NB4 (cell line): Measurements from ENCODE around the gene TIGAR.

Source experiments
- DNase-seq: peaks from one replicate; pipeline ENCODE4 v3.0.0; 2010; ENCODE audit warnings: low read depth
- H3K4me3 ChIP-seq: one replicate; pipeline ENCODE4 v1.5.1; 2011; ENCODE audit warnings: mild to moderate bottlenecking, low read depth, low read length, moderate library complexity
- MYC ChIP-seq: IDR thresholded peaks from 2 replicates; pipeline ENCODE4 v1.6.1; 2011; ENCODE audit warnings: low read depth, low read length
- POLR2A ChIP-seq: IDR thresholded peaks from 2 replicates; pipeline ENCODE4 v1.6.1; 2011; ENCODE audit warnings: mild to moderate bottlenecking; ENCODE audit not compliant: insufficient read length; ENCODE audit errors: extremely low read depth
- TF ChIP-seq, protein P1 (sequence below): IDR thresholded peaks from one replicate; pipeline ENCODE4 v1.5.1; 2012; ENCODE audit warnings: low read depth, low read length
- TF ChIP-seq, protein P2 (sequence below): IDR thresholded peaks from 2 replicates; pipeline ENCODE4 v1.6.1; 2011; ENCODE audit warnings: low read depth, low read length

TIGAR gene

DNA sequence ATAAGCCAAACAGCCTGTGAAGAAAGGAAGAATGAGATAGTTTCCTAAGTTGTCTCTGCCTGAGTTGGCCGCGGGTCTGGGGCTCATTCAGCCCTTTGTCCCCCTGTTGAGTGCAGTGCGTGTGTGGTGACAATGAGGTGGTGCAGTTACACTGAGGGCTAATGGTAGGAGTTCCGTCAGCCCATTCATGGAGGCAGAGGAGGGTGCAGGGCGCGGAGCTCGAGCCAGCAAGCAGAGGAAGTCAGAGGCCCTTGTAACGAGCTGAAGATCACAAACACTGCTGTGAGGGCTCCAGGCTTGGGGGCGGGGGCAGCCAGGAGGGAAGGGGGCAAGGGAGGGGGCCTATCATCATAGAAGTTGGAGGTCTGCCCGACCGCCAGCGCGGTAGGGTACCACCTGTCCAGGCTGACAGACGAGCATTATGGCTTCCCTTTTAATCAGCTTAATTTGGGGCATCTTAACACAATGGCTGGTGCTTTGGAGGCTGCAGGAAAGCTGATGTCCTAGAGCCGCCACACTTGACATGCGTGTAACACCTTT, 27.0 kb upstream of the TIGAR start:
- TF ChIP-seq MYC (no peak), POLR2A (no peak)
- TF ChIP-seq, protein P1, sequence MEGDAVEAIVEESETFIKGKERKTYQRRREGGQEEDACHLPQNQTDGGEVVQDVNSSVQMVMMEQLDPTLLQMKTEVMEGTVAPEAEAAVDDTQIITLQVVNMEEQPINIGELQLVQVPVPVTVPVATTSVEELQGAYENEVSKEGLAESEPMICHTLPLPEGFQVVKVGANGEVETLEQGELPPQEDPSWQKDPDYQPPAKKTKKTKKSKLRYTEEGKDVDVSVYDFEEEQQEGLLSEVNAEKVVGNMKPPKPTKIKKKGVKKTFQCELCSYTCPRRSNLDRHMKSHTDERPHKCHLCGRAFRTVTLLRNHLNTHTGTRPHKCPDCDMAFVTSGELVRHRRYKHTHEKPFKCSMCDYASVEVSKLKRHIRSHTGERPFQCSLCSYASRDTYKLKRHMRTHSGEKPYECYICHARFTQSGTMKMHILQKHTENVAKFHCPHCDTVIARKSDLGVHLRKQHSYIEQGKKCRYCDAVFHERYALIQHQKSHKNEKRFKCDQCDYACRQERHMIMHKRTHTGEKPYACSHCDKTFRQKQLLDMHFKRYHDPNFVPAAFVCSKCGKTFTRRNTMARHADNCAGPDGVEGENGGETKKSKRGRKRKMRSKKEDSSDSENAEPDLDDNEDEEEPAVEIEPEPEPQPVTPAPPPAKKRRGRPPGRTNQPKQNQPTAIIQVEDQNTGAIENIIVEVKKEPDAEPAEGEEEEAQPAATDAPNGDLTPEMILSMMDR, result no peak
- TF ChIP-seq, protein P2, sequence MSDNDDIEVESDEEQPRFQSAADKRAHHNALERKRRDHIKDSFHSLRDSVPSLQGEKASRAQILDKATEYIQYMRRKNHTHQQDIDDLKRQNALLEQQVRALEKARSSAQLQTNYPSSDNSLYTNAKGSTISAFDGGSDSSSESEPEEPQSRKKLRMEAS, result no peak
- DNase-seq, result no peak
- no peak overlapping the region for H3K4me3 ChIP-seq

DNA sequence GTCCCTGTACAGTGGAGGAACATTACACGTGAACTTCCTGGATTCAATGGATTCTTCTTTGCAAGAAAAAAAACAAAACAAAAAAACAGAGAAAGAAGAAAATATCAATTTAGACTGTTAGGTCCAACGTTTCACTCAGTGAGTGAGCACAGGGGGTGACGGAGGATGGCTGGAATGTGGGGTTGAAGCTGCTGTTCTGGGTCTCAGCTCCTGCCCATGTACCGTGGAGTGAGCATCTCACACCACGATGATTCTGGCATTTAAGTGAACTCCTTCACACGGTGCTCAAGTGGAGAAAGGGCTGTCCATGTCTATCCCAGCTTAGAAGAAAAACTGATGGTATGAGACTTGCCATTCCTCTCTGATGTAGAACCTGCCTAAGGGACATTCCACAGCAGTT, 24.3 kb upstream of the TIGAR start:
- DNase-seq, result no peak
- TF ChIP-seq, protein P1, result no peak
- TF ChIP-seq MYC (no peak), POLR2A (no peak)
- TF ChIP-seq, protein P2, result no peak
- H3K4me3 ChIP-seq, result no peak overlapping the region

DNA sequence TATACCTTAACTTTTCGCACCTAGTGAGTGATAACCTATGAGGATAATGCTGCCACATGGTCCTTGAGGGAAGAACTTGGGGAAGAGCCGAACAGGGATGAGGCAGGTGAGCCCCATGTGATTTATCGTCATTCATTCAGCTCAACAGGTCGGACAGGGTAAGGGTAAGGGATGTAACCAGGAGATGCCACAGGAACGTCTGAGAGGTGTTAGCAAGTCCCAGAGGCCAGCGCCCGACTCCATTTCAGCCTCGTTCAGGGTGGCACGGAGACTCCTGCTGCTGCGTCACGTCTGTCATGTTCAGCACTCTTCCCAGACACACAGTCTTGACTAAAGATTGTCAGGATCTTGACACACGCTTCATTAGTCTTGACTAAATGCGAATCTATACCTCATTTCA, 23.4 kb upstream of the TIGAR start:
- DNase-seq, result no peak
- no peak for TF ChIP-seq POLR2A
- TF ChIP-seq, protein P1, result no peak
- TF ChIP-seq, protein P2, result no peak
- no peak for TF ChIP-seq MYC
- H3K4me3 ChIP-seq, result no peak overlapping the region

DNA sequence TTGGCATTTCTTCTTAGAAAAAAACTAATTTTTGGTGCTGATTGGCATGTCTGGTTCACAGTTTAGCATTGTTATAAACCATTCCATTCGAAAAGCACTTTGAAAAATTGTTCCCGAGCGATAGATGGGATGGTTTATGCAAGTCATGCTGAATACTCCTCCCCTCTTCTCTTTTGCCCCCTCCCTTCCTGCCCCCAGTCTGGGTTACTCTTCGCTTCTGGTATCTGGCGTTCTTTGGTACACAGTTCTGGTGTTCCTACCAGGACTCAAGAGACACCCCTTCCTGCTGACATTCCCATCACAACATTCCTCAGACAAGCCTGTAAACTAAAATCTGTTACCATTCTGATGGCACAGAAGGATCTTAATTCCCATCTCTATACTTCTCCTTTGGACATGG, 20.1 kb upstream of the TIGAR start:
- DNase-seq, result no peak
- TF ChIP-seq, protein P2, result no peak
- TF ChIP-seq, protein P1, result no peak
- TF ChIP-seq MYC (no peak), POLR2A (no peak)
- H3K4me3 ChIP-seq, result no peak overlapping the region

DNA sequence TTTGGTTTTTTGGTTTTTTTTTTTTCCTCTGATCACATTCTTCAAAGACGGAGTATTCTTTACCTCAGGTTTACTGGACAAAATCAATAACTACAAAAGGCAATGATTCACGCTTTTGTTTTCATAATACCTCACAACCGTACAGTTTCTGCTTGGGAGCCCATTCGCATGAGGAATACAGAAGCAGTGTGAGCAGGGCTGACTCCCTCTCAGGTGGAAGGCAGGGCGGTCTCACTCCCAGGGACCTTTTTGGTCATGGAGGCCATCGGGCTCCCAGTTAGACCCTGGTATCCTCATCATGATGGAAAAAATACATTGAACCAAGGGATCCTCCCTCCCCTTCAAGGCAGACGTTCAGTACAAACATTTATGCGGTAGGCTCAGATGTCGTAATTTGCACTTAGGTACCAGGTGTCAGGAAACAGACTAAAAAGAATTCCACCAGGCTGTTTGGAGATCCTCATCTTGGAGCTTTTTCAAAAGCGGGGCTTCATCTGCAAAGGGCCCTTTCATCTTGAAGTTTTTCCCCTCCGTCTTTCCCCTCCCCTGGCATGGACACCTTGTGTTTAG, 19.0 kb upstream of the TIGAR start:
- DNase-seq, result no peak

More for the DNA sequence above, 19.0 kb upstream of the TIGAR start:
- H3K4me3 ChIP-seq, result no peak overlapping the region
- TF ChIP-seq MYC, result no peak
- TF ChIP-seq, protein P1, result no peak
- TF ChIP-seq, protein P2, result no peak
- no peak for TF ChIP-seq POLR2A
